H9 (cell line): ENCODE results near the gene ARAP2. TPM values are rescaled to one million over a fixed set of nuclear protein-coding genes. Genes with fewer than 3 reads are reported as not detected.

Source experiments
- DNase-seq: peaks from one replicate; pipeline ENCODE4 v3.0.0-alpha.2; 2017
- H2AFZ ChIP-seq: one replicate; pipeline ENCODE4 v1.6.1; 2013; ENCODE audit warnings: mild to moderate bottlenecking, low read length, control low read depth, moderate library complexity
- H2AK5ac ChIP-seq: 2 replicates; pipeline ENCODE4 v1.6.1; 2013; ENCODE audit warnings: low read length, control low read depth, mixed read lengths; ENCODE audit not compliant: insufficient read length
- H2BK120ac ChIP-seq: one replicate; pipeline ENCODE4 v1.6.1; 2013; ENCODE audit warnings: low read depth, mild to moderate bottlenecking, low read length, control low read depth, inconsistent platforms; ENCODE audit not compliant: poor library complexity, severe bottlenecking
- H2BK12ac ChIP-seq: 2 replicates; pipeline ENCODE4 v1.6.1; 2013; ENCODE audit warnings: low read length, control low read depth, mixed read lengths, low read depth; ENCODE audit not compliant: insufficient read length
- H2BK15ac ChIP-seq: 2 replicates; pipeline ENCODE4 v1.6.1; 2013; ENCODE audit warnings: low read depth, low read length, control low read depth
- H2BK20ac ChIP-seq: one replicate; pipeline ENCODE4 v1.6.1; 2013; ENCODE audit warnings: low read depth, mild to moderate bottlenecking, low read length, control low read depth, inconsistent platforms; ENCODE audit not compliant: poor library complexity, severe bottlenecking
- H2BK5ac ChIP-seq: 2 replicates; pipeline ENCODE4 v1.6.1; 2013; ENCODE audit warnings: low read length, control low read depth, mixed read lengths; ENCODE audit not compliant: insufficient read length
- H3K14ac ChIP-seq: 2 replicates; pipeline ENCODE4 v1.6.1; 2013; ENCODE audit warnings: low read length, control low read depth; ENCODE audit not compliant: insufficient read depth
- H3K18ac ChIP-seq: 2 replicates; pipeline ENCODE4 v1.6.1; 2013; ENCODE audit warnings: low read depth, mild to moderate bottlenecking, mixed read lengths, low read length, control low read depth; ENCODE audit not compliant: insufficient read length
- H3K23ac ChIP-seq: 2 replicates; pipeline ENCODE4 v1.6.1; 2013; ENCODE audit warnings: low read length, control low read depth, mixed read lengths, low read depth; ENCODE audit not compliant: insufficient read length
- H3K23me2 ChIP-seq: 2 replicates; pipeline ENCODE4 v1.6.1; 2013; ENCODE audit warnings: low read depth, mild to moderate bottlenecking, mixed read lengths, low read length, control low read depth; ENCODE audit not compliant: insufficient read length, poor library complexity, severe bottlenecking
- H3K27ac ChIP-seq: 2 replicates; pipeline ENCODE4 v1.5.1; 2013; ENCODE audit warnings: low read length, control low read depth, mixed read lengths, low read depth; ENCODE audit not compliant: insufficient read length
- H3K27me3 ChIP-seq: 2 replicates; pipeline ENCODE4 v1.6.1; 2013; ENCODE audit warnings: low read length, control low read depth, inconsistent platforms; ENCODE audit not compliant: insufficient read depth
- H3K4ac ChIP-seq: 2 replicates; pipeline ENCODE4 v1.6.1; 2013; ENCODE audit warnings: low read depth, mild to moderate bottlenecking, control low read depth, inconsistent platforms, low read length, moderate library complexity
- H3K4me1 ChIP-seq: 2 replicates; pipeline ENCODE4 v1.6.1; 2013; ENCODE audit warnings: low read length, control low read depth, inconsistent platforms; ENCODE audit not compliant: insufficient read depth
- H3K4me2 ChIP-seq: 2 replicates; pipeline ENCODE4 v1.6.1; 2013; ENCODE audit warnings: low read length, control low read depth, mixed read lengths; ENCODE audit not compliant: insufficient read length, insufficient read depth
- H3K56ac ChIP-seq: 2 replicates; pipeline ENCODE4 v1.6.1; 2013; ENCODE audit warnings: low read depth, mild to moderate bottlenecking, mixed read lengths, low read length, control low read depth; ENCODE audit not compliant: insufficient read length
- H3K79me1 ChIP-seq: 2 replicates; pipeline ENCODE4 v1.6.1; 2013; ENCODE audit warnings: low read depth, mild to moderate bottlenecking, moderate library complexity, low read length, control low read depth, inconsistent platforms; ENCODE audit not compliant: insufficient read depth, poor library complexity, severe bottlenecking
- H3K79me2 ChIP-seq: 2 replicates; pipeline ENCODE4 v1.6.1; 2013; ENCODE audit warnings: low read length, control low read depth, inconsistent platforms; ENCODE audit not compliant: insufficient read depth
- H3K9ac ChIP-seq: 2 replicates; pipeline ENCODE4 v1.6.1; 2013; ENCODE audit warnings: low read length, control low read depth, mixed read lengths; ENCODE audit not compliant: insufficient read length; ENCODE audit errors: extremely low read depth
- H3K9me3 ChIP-seq: one replicate; pipeline ENCODE4 v1.6.1; 2013; ENCODE audit warnings: low read depth, low read length, inconsistent platforms; ENCODE audit not compliant: control insufficient read depth
- H3T11ph ChIP-seq: one replicate; pipeline ENCODE4 v1.6.1; 2013; ENCODE audit warnings: mild to moderate bottlenecking, low read length, control low read depth, inconsistent platforms
- H4K20me1 ChIP-seq: one replicate; pipeline ENCODE4 v1.6.1; 2013; ENCODE audit not compliant: control insufficient read depth, insufficient read length, insufficient read depth
- H4K5ac ChIP-seq: 2 replicates; pipeline ENCODE4 v1.6.1; 2013; ENCODE audit warnings: low read depth, mild to moderate bottlenecking, mixed read lengths, low read length, control low read depth; ENCODE audit not compliant: insufficient read length
- H4K8ac ChIP-seq: replicated peaks from 2 replicates; pipeline ENCODE4 v1.6.1; 2013; ENCODE audit warnings: low read length, control low read depth, mixed read lengths, low read depth; ENCODE audit not compliant: insufficient read length
- H4K91ac ChIP-seq: 2 replicates; pipeline ENCODE4 v1.6.1; 2013; ENCODE audit warnings: low read depth, mild to moderate bottlenecking, moderate library complexity, mixed read lengths, low read length, control low read depth; ENCODE audit not compliant: insufficient read length
- H3K27ac Mint-ChIP-seq, 3 experiments: 2 replicates in 2 of 3; 3 replicates in 1 of 3; pipeline ENCODE4 v1.8.0; 2020 to 2021; ENCODE audit warnings: mixed read lengths in 3 of 3, mild to moderate bottlenecking in 1 of 3, moderate library complexity in 1 of 3
- H3K27me3 Mint-ChIP-seq: 2 replicates; pipeline ENCODE4 v1.8.0; 2021; ENCODE audit warnings: low read depth, mild to moderate bottlenecking, moderate library complexity, mixed read lengths
- H3K36me3 Mint-ChIP-seq, 3 experiments: 2 replicates in 2 of 3; 3 replicates in 1 of 3; pipeline ENCODE4 v1.8.0; 2020 to 2021; ENCODE audit warnings: low read depth in 3 of 3, mixed read lengths in 3 of 3; ENCODE audit not compliant: insufficient read depth in 1 of 3
- H3K4me1 Mint-ChIP-seq, 2 experiments: 2 replicates each; pipeline ENCODE4 v1.8.0; 2020; ENCODE audit warnings: mixed read lengths in 2 of 2
- H3K4me3 Mint-ChIP-seq, 2 experiments: 2 replicates in 1 of 2; 3 replicates in 1 of 2; pipeline ENCODE4 v1.8.0; 2020 to 2021; ENCODE audit warnings: mild to moderate bottlenecking in 2 of 2, mixed read lengths in 2 of 2, moderate library complexity in 1 of 2
- H3K9me3 Mint-ChIP-seq, 2 experiments: 2 replicates in 1 of 2; 3 replicates in 1 of 2; pipeline ENCODE4 v1.8.0; 2020; ENCODE audit warnings: mild to moderate bottlenecking in 2 of 2, mixed read lengths in 2 of 2, moderate library complexity in 1 of 2
- WGBS: extraction: QIAGEN DNeasy Blood & Tissue Kit; methylation state at CpG from one replicate; pipeline ENCODE4 v1.1.7; 2013; ENCODE audit warnings: missing lambda C conversion rate, low lambda C conversion rate, mixed read lengths; ENCODE audit not compliant: insufficient read length; ENCODE audit errors: extremely low coverage; 5-methylcytosine and 5-hydroxymethylcytosine counted together
- total RNA-seq: library from RNA; stranded (reverse); gene quantifications from 2 replicates; pipeline ENCODE4 v1.2.1, GENCODE V29; 2021
- TF ChIP-seq, protein P1 (sequence below): fragments of 200-600 bp; sonication (generic); conservative IDR thresholded peaks from 3 replicates; pipeline ENCODE4 v1.8.0; 2021; ENCODE audit warnings: antibody characterized with exemption, mild to moderate bottlenecking

The ARAP2 gene
- total RNA-seq, 1 experiment from 2014 or later, result 6.3 TPM

DNA sequence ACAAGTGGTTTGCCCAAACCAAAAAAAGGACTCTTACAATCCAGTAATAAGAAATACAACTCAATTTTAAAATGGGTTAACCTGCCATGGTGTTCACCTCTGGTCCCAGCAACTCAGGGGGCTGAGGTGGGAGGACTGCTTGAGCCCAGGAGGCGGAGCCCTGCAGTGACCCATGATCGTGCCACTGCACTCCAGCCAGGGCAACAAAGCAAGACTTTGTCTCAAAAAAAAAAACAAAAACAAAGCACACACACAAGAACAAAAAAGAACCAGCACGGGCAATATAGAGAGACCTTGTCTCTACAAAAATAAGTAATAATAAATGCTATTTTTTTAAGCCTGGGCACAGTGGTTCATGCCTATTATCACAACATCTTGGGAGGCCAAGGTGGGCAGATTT lies 28.7 kb downstream of the ARAP2 start:
- H2AK5ac ChIP-seq, result no peak overlapping the region
- no peak overlapping the region for H3K27ac ChIP-seq
- H2AFZ ChIP-seq, result no peak overlapping the region
- H3K23me2 ChIP-seq, result no peaks in the 10 kb centered on the region
- H4K91ac ChIP-seq, result no peak overlapping the region
- H2BK20ac ChIP-seq, result no peak overlapping the region
- no peak overlapping the region for H3K9ac ChIP-seq
- H4K5ac ChIP-seq, result no peak overlapping the region
- H3K4me2 ChIP-seq, result no peak overlapping the region
- no peaks in the 10 kb centered on the region for H3K79me2 ChIP-seq
- Mint-ChIP-seq H3K36me3 (no peaks in the 10 kb centered on the region), H3K4me3 (no peak overlapping the region), H3K4me1 (no peaks in the 10 kb centered on the region), H3K27ac (no peak overlapping the region; a peak in 2 of 7 replicates), H3K9me3 (no peaks in the 10 kb centered on the region), H3K27me3 (no peaks in the 10 kb centered on the region)
- no CpG with 5 or more reads among the region's 3 CpGs for WGBS
- no peak overlapping the region for H3T11ph ChIP-seq
- H4K8ac ChIP-seq, result no peak overlapping the region
- no peak overlapping the region for H3K23ac ChIP-seq
- no peak overlapping the region for H2BK5ac ChIP-seq
- H2BK15ac ChIP-seq, result no peak overlapping the region
- DNase-seq, result no peak
- H2BK120ac ChIP-seq, result no peak overlapping the region
- no peak overlapping the region for H2BK12ac ChIP-seq
- TF ChIP-seq, protein P1, sequence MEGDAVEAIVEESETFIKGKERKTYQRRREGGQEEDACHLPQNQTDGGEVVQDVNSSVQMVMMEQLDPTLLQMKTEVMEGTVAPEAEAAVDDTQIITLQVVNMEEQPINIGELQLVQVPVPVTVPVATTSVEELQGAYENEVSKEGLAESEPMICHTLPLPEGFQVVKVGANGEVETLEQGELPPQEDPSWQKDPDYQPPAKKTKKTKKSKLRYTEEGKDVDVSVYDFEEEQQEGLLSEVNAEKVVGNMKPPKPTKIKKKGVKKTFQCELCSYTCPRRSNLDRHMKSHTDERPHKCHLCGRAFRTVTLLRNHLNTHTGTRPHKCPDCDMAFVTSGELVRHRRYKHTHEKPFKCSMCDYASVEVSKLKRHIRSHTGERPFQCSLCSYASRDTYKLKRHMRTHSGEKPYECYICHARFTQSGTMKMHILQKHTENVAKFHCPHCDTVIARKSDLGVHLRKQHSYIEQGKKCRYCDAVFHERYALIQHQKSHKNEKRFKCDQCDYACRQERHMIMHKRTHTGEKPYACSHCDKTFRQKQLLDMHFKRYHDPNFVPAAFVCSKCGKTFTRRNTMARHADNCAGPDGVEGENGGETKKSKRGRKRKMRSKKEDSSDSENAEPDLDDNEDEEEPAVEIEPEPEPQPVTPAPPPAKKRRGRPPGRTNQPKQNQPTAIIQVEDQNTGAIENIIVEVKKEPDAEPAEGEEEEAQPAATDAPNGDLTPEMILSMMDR, result no peak
- no peak overlapping the region for H3K56ac ChIP-seq
- H3K27me3 ChIP-seq, result no peaks in the 10 kb centered on the region
- no peaks in the 10 kb centered on the region for H3K4me1 ChIP-seq
- H4K20me1 ChIP-seq, result no peaks in the 10 kb centered on the region
- no peak overlapping the region for H3K4ac ChIP-seq
- H3K79me1 ChIP-seq, result no peaks in the 10 kb centered on the region
- H3K18ac ChIP-seq, result no peak overlapping the region
- H3K9me3 ChIP-seq, result no peaks in the 10 kb centered on the region
- H3K14ac ChIP-seq, result no peak overlapping the region
